CD14-positive monocyte (primary cell): Measurements from ENCODE around the gene HRH4. TPM values are rescaled to one million over a fixed set of nuclear protein-coding genes. Genes with fewer than 3 reads are reported as not detected.

Experiments used
- DNase-seq, 3 donors: peaks; one replicate each; pipeline ENCODE4 v3.0.0-alpha.2; 2011 to 2022
- H2AFZ ChIP-seq: 2 replicates; pipeline ENCODE4 v1.6.0; 2012; ENCODE audit warnings: mild to moderate bottlenecking, low read depth, low read length, inconsistent platforms; ENCODE audit not compliant: insufficient read depth, poor library complexity, severe bottlenecking
- H3K27ac ChIP-seq, 2 donors: 1 replicate in 1 of 2; 2 replicates in 1 of 2; pipeline ENCODE4 v1.5.1; 2012 to 2013; ENCODE audit warnings: low read length in 2 of 2, control low read depth in 1 of 2, inconsistent platforms in 1 of 2, low read depth in 1 of 2, mild to moderate bottlenecking in 1 of 2
- H3K27me3 ChIP-seq, 2 donors: one replicate each; pipeline versions ENCODE4 v1.6.0 to v1.6.1; 2011 to 2013; ENCODE audit warnings: low read length in 2 of 2; ENCODE audit not compliant: control insufficient read depth in 2 of 2, insufficient read depth in 2 of 2
- H3K36me3 ChIP-seq, 2 donors: replicated peaks in 1 of 2; 1 replicate in 1 of 2; 2 replicates in 1 of 2; pipeline versions ENCODE4 v1.5.1 to v1.6.1; 2012 to 2013; ENCODE audit warnings: low read length in 2 of 2, control low read depth in 1 of 2, inconsistent platforms in 1 of 2, mild to moderate bottlenecking in 1 of 2; ENCODE audit not compliant: insufficient read depth in 2 of 2, control insufficient read depth in 1 of 2
- H3K4me1 ChIP-seq, 2 donors: 1 replicate in 1 of 2; 2 replicates in 1 of 2; pipeline versions ENCODE4 v1.5.1 to v1.6.1; 2012 to 2013; ENCODE audit warnings: low read length in 2 of 2, control low read depth in 1 of 2, inconsistent platforms in 1 of 2, mild to moderate bottlenecking in 1 of 2, moderate library complexity in 1 of 2; ENCODE audit not compliant: insufficient read depth in 2 of 2, control insufficient read depth in 1 of 2
- H3K4me2 ChIP-seq: replicated peaks from 2 replicates; pipeline ENCODE3; 2012; ENCODE audit warnings: low read length, moderate library complexity, mild to moderate bottlenecking; ENCODE audit not compliant: poor library complexity, severe bottlenecking; ENCODE audit errors: extremely low read depth
- H3K4me3 ChIP-seq, 3 experiments: fragments of 200-600 bp in 1 of 3; sonication (generic) in 1 of 3; replicated peaks in 1 of 3; 1 replicate in 2 of 3; 2 replicates in 1 of 3; pipeline ENCODE4 v1.5.1; 2011 to 2013; ENCODE audit warnings: low read length in 3 of 3, mild to moderate bottlenecking in 3 of 3, control low read depth in 2 of 3, low read depth in 2 of 3, inconsistent platforms in 1 of 3, moderate library complexity in 1 of 3
- H3K79me2 ChIP-seq: 2 replicates; pipeline ENCODE4 v1.6.0; 2012; ENCODE audit warnings: mild to moderate bottlenecking, control low read depth, inconsistent platforms, low read length, moderate library complexity; ENCODE audit not compliant: insufficient read depth
- H3K9ac ChIP-seq: 2 replicates; pipeline ENCODE4 v1.6.0; 2017; ENCODE audit warnings: low read length, mild to moderate bottlenecking; ENCODE audit not compliant: insufficient read depth, poor library complexity, severe bottlenecking
- H3K9me3 ChIP-seq, 2 donors: replicated peaks in 1 of 2; 1 replicate in 1 of 2; 2 replicates in 1 of 2; pipeline versions ENCODE4 v1.5.1 to v1.6.1; 2012 to 2013; ENCODE audit warnings: low read length in 2 of 2, control low read depth in 1 of 2; ENCODE audit not compliant: control insufficient read depth in 1 of 2, insufficient read depth in 1 of 2
- H4K20me1 ChIP-seq: 2 replicates; pipeline ENCODE4 v1.6.0; 2012; ENCODE audit warnings: mild to moderate bottlenecking, low read length, control low read depth, moderate library complexity; ENCODE audit not compliant: insufficient read depth
- H3K27ac Mint-ChIP-seq, 7 donors: one replicate each; pipeline ENCODE4 v1.8.0; 2020; ENCODE audit warnings: mild to moderate bottlenecking in 7 of 7, mixed read lengths in 7 of 7, moderate library complexity in 6 of 7, inconsistent platforms in 2 of 7
- H3K27me3 Mint-ChIP-seq, 3 donors: one replicate each; pipeline ENCODE4 v1.8.0; 2021 to 2022; ENCODE audit warnings: low read depth in 3 of 3, mild to moderate bottlenecking in 3 of 3, mixed read lengths in 3 of 3, moderate library complexity in 3 of 3, inconsistent platforms in 1 of 3
- H3K36me3 Mint-ChIP-seq, 2 donors: one replicate each; pipeline ENCODE4 v1.8.0; 2020; ENCODE audit warnings: mixed read lengths in 2 of 2, inconsistent platforms in 1 of 2, mild to moderate bottlenecking in 1 of 2
- H3K4me1 Mint-ChIP-seq: one replicate; pipeline ENCODE4 v1.8.0; 2020; ENCODE audit warnings: mild to moderate bottlenecking, mixed read lengths
- H3K4me3 Mint-ChIP-seq, 2 donors: one replicate each; pipeline ENCODE4 v1.8.0; 2020; ENCODE audit warnings: mild to moderate bottlenecking in 2 of 2, mixed read lengths in 2 of 2, moderate library complexity in 1 of 2
- H3K9me3 Mint-ChIP-seq, 7 donors: one replicate each; pipeline ENCODE4 v1.8.0; 2020 to 2022; ENCODE audit warnings: mixed read lengths in 7 of 7, mild to moderate bottlenecking in 6 of 7, moderate library complexity in 6 of 7, inconsistent platforms in 2 of 7
- WGBS: methylation state at CpG from one replicate; pipeline ENCODE4 v1.1.5; 2013; ENCODE audit warnings: missing lambda C conversion rate; ENCODE audit not compliant: insufficient coverage; 5-methylcytosine and 5-hydroxymethylcytosine counted together
- intact Hi-C, 2 donors: fragments of 100-400 bp; cut with micrococcal nuclease; formaldehyde crosslinking; loops; one replicate each; pipeline versions ENCODE4 v1.15.0 to v1.15.1; 2023
- polyA plus RNA-seq, 3 donors: library from polyadenylated mRNA; depleted of rRNA in 1 of 3; unstranded in 2 of 3; stranded (reverse) in 1 of 3; fragments of 300-500 nt in 2 of 3; fragments of >200 nt in 1 of 3; fragmentation: Illumina TruSeq in 2 of 3; gene quantifications; 1 replicate in 2 of 3; 2 replicates in 1 of 3; pipeline ENCODE4 v1.2.3, GENCODE V29; 2012 to 2021
- TF ChIP-seq, protein P1 (sequence below): fragments of 200-600 bp; IDR thresholded peaks from one replicate; pipeline ENCODE4 v1.8.0; 2022; ENCODE audit warnings: antibody characterized with exemption, mild to moderate bottlenecking

The HRH4 gene
- polyA plus RNA-seq, 3 donors = 0.10 TPM; not detected in 2

- Mint-ChIP-seq H3K4me3 (no peak overlapping the region), H3K4me1 (peaks cover 58% of the 10 kb centered on the region), H3K27ac (no peak overlapping the region), H3K9me3 (peaks cover 0 to 13% (median 6%) of the 10 kb centered on the region in 7 donors), H3K27me3 (peaks cover 0 to 3% (median 2%) of the 10 kb centered on the region in 3 donors), H3K36me3 (no peaks in the 10 kb centered on the region)
- TF ChIP-seq, protein P1, sequence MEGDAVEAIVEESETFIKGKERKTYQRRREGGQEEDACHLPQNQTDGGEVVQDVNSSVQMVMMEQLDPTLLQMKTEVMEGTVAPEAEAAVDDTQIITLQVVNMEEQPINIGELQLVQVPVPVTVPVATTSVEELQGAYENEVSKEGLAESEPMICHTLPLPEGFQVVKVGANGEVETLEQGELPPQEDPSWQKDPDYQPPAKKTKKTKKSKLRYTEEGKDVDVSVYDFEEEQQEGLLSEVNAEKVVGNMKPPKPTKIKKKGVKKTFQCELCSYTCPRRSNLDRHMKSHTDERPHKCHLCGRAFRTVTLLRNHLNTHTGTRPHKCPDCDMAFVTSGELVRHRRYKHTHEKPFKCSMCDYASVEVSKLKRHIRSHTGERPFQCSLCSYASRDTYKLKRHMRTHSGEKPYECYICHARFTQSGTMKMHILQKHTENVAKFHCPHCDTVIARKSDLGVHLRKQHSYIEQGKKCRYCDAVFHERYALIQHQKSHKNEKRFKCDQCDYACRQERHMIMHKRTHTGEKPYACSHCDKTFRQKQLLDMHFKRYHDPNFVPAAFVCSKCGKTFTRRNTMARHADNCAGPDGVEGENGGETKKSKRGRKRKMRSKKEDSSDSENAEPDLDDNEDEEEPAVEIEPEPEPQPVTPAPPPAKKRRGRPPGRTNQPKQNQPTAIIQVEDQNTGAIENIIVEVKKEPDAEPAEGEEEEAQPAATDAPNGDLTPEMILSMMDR = no peak
- Histone ChIP-seq H4K20me1 (no peaks in the 10 kb centered on the region), H3K27me3 (no peaks in the 10 kb centered on the region), H3K9me3 (peaks cover 0 to 4% of the 10 kb centered on the region in 2 donors), H3K36me3 (no peaks in the 10 kb centered on the region), H3K4me3 (no peak overlapping the region), H3K4me2 (no peak overlapping the region), H2AFZ (no peak overlapping the region), H3K79me2 (no peaks in the 10 kb centered on the region), H3K27ac (no peak overlapping the region), H3K4me1 (peaks cover 40 to 51% of the 10 kb centered on the region in 2 donors), H3K9ac (no peak overlapping the region)
- intact Hi-C loops = no loop called here
- no peak for DNase-seq
- WGBS = 82% methylated on average over 3 of the region's 5 CpGs
Observed at GRCh38 chr18:24462838-24463775, 2.7 kb downstream of the HRH4 start.

- intact Hi-C loops = no loop called here
- Histone ChIP-seq H3K9ac (no peak overlapping the region), H2AFZ (no peak overlapping the region), H3K4me3 (no peak overlapping the region), H3K27ac (peak overlapping the region in 1 of 2 donors; percentile 49), H3K36me3 (no peaks in the 10 kb centered on the region), H3K4me2 (peak overlapping the region; percentile 32), H3K4me1 (peaks cover 31 to 40% of the 10 kb centered on the region in 2 donors), H3K79me2 (no peaks in the 10 kb centered on the region), H4K20me1 (no peaks in the 10 kb centered on the region), H3K9me3 (peaks cover 0 to 4% of the 10 kb centered on the region in 2 donors), H3K27me3 (no peaks in the 10 kb centered on the region)
- peak; percentile 40 to 63 (median 58) for DNase-seq
- Mint-ChIP-seq H3K4me3 (peak overlapping the region; percentile 48 to 67), H3K4me1 (peaks cover 48% of the 10 kb centered on the region), H3K36me3 (peaks cover 0 to 5% of the 10 kb centered on the region in 2 donors), H3K27me3 (peaks cover 0 to 3% (median 2%) of the 10 kb centered on the region in 3 donors), H3K27ac (peak overlapping the region in 3 of 7 donors; percentile 5 to 21 (median 13)), H3K9me3 (peaks cover 0 to 13% (median 4%) of the 10 kb centered on the region in 7 donors)
- 0% methylated on average over 4 of the region's 7 CpGs for WGBS
- TF ChIP-seq, protein P1 = no peak
Observed at GRCh38 chr18:24465486-24465885, 5.0 kb downstream of the HRH4 start.
